ENCODE measurements around the gene VGLL3. TPM values are rescaled to one million over a fixed set of nuclear protein-coding genes. Genes with fewer than 3 reads are reported as not detected.

The VGLL3 gene
- polyA plus RNA-seq, 1 experiment: 27.2 TPM

DNA sequence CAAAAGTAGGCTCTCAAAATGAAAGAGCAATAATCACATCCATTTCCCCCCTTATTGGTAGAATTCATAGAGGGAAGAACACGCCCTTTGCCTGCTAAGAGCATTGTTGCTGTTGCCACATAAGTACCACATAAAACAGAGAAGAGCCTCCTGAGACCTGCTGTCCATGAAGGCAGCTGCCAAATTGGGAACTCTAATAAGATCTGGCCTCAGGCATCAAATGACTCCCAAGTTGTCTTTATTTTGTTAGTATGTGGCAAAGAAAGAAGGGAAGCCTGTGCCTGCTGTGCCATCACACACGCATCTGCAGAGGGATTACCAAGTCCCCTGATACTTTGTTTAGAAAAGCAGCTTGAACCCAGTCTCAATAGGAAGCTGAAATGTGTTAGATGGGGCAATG lies 23.9 kb downstream of the VGLL3 start:
- TF ChIP-seq, protein P1, sequence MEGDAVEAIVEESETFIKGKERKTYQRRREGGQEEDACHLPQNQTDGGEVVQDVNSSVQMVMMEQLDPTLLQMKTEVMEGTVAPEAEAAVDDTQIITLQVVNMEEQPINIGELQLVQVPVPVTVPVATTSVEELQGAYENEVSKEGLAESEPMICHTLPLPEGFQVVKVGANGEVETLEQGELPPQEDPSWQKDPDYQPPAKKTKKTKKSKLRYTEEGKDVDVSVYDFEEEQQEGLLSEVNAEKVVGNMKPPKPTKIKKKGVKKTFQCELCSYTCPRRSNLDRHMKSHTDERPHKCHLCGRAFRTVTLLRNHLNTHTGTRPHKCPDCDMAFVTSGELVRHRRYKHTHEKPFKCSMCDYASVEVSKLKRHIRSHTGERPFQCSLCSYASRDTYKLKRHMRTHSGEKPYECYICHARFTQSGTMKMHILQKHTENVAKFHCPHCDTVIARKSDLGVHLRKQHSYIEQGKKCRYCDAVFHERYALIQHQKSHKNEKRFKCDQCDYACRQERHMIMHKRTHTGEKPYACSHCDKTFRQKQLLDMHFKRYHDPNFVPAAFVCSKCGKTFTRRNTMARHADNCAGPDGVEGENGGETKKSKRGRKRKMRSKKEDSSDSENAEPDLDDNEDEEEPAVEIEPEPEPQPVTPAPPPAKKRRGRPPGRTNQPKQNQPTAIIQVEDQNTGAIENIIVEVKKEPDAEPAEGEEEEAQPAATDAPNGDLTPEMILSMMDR (IDR thresholded peaks at IDR 0.05; ENCODE audit: low read depth, low read length): no peak
- Histone ChIP-seq H3K27ac (ENCODE audit: low read depth, low read length) (no peak overlapping the region), H3K4me3 (ENCODE audit: low read depth, low read length) (no peak overlapping the region), H3K9me3 (ENCODE audit: control insufficient read depth, insufficient read depth, low read length) (no peaks in the 10 kb centered on the region), H3K27me3 (ENCODE audit: control insufficient read depth, insufficient read depth, low read length) (no peaks in the 10 kb centered on the region)
- ChIA-PET POLR2A (no interaction called here), CTCF (interaction anchor here (1.2 to 2.0 kb wide), 3 partner anchors 10 to 181 kb away, joined by 3 to 7 read pairs (median 7); no protein-coding TSS in a partner anchor)
- no peak for DNase-seq (ENCODE audit: low read depth, low spot score)

DNA sequence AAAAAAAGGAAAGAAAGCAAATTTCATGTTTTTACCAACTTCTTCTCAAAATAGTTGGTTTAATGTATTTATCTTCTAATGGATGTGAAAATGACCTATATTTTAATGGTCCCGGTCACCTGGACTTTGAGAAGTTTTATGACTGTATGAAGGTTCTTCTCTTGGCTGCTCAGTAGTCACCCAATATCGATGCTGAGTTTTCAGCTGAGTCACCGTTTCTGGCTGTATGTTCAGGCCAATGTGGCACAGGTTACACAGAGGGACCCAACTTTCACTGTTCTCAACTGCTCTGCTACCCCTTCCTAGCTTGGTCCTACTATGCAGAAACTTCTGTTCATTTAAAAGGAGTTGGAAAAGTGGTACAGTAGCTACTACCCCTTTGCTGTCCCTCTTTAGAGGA lies 25.8 kb downstream of the VGLL3 start:
- ChIA-PET CTCF (interaction anchor here (0.6 to 0.8 kb wide), 3 partner anchors 15 to 178 kb away, joined by 3 to 4 read pairs (median 3); no protein-coding TSS in a partner anchor), POLR2A (no interaction called here)
- H3K27ac ChIP-seq (ENCODE audit: low read depth, low read length): no peak overlapping the region
- no peak for DNase-seq (ENCODE audit: low read depth, low spot score)
- no peak overlapping the region for H3K4me3 ChIP-seq (ENCODE audit: low read depth, low read length)
- no peaks in the 10 kb centered on the region for H3K27me3 ChIP-seq (ENCODE audit: control insufficient read depth, insufficient read depth, low read length)
- no peaks in the 10 kb centered on the region for H3K9me3 ChIP-seq (ENCODE audit: control insufficient read depth, insufficient read depth, low read length)
- TF ChIP-seq, protein P1 (IDR thresholded peaks at IDR 0.05; ENCODE audit: low read depth, low read length): no peak

DNA sequence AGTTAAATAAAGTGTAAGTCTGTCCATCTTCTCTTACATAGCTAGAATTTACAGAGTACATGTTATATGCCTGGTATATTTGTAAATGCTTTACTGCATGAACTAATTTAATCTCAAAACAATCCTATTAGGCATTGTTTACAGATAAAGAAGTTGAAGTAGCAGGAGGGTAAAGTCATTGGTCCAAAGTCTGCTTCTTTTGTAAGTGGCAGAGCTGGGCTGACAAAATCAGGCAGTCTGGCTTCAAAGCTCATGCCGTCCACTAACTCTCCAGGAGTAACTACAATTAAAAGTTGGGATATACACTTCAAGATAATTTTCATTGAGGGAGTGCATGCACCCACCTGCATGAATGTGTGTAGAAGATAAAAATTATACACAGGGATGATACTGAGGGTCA lies 27.3 kb downstream of the VGLL3 start:
- POLR2A ChIA-PET: no interaction called here
- no peak overlapping the region for H3K27ac ChIP-seq (ENCODE audit: low read depth, low read length)
- CTCF ChIA-PET: no interaction called here
- no peak for DNase-seq (ENCODE audit: low read depth, low spot score)
- no peaks in the 10 kb centered on the region for H3K9me3 ChIP-seq (ENCODE audit: control insufficient read depth, insufficient read depth, low read length)
- no peak overlapping the region for H3K4me3 ChIP-seq (ENCODE audit: low read depth, low read length)
- no peaks in the 10 kb centered on the region for H3K27me3 ChIP-seq (ENCODE audit: control insufficient read depth, insufficient read depth, low read length)
- TF ChIP-seq, protein P1 (IDR thresholded peaks at IDR 0.05; ENCODE audit: low read depth, low read length): no peak

DNA sequence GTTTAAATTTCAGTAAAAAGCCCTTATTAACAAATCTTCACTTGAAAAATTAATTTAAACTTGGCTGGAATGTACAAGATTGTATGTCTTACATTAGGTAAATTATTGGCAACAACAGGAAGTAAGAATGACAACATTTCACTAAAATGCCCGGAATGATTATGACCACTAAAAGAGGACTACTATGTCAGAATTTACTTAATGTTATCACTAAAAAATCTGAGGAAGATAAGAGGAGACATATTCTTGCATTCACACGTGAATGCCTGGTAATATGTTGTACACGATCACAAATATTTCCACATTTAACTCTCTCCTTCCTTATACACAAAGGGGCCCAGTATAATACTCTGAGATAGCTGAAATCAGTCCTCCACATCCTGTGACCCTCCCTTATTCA lies 29.7 kb downstream of the VGLL3 start:
- ChIA-PET CTCF (no interaction called here), POLR2A (interaction anchor here (1.9 kb wide), 1 partner anchor 24 kb away, joined by 7 read pairs; no protein-coding TSS in a partner anchor)
- Histone ChIP-seq H3K27ac (ENCODE audit: low read depth, low read length) (no peak overlapping the region), H3K9me3 (ENCODE audit: control insufficient read depth, insufficient read depth, low read length) (no peaks in the 10 kb centered on the region; the same call in 1 of the 2 replicates), H3K27me3 (ENCODE audit: control insufficient read depth, insufficient read depth, low read length) (no peaks in the 10 kb centered on the region), H3K4me3 (ENCODE audit: low read depth, low read length) (no peak overlapping the region)
- TF ChIP-seq, protein P1 (IDR thresholded peaks at IDR 0.05; ENCODE audit: low read depth, low read length): no peak
- DNase-seq (ENCODE audit: low read depth, low spot score): no peak

DNA sequence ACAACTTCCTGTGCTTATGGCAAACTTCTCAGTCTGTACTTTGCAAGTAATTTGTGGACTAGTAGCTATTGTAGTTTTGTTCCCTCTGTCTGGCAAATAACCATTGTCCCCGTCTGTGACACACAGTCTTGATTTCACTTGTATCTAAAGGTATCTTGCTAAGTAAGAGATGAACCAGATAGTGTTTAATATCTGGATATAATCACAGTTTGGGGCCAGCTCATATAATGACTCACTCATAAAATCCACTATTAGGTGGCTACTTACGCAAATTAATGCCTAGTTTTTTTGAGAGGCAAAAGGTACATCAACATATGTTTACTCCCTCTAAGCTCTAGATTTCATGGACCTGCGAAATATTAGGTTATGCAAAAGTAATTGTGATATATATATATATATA lies 30.4 kb downstream of the VGLL3 start:
- CTCF ChIA-PET: interaction anchor here (0.6 to 1.0 kb wide), 4 partner anchors 10 to 207 kb away, joined by 3 read pairs; no protein-coding TSS in a partner anchor

More for the DNA sequence above, 30.4 kb downstream of the VGLL3 start:
- TF ChIP-seq, protein P1 (IDR thresholded peaks at IDR 0.05; ENCODE audit: low read depth, low read length): no peak
- Histone ChIP-seq H3K27me3 (ENCODE audit: control insufficient read depth, insufficient read depth, low read length) (no peaks in the 10 kb centered on the region), H3K9me3 (ENCODE audit: control insufficient read depth, insufficient read depth, low read length) (no peaks in the 10 kb centered on the region; the same call in 1 of the 2 replicates), H3K27ac (ENCODE audit: low read depth, low read length) (no peak overlapping the region), H3K4me3 (ENCODE audit: low read depth, low read length) (no peak overlapping the region)
- no peak for DNase-seq (ENCODE audit: low read depth, low spot score)
- POLR2A ChIA-PET: interaction anchor here (1.9 kb wide), 1 partner anchor 23 kb away, joined by 7 read pairs; no protein-coding TSS in a partner anchor

Data from AG04450 (cell line).